GM18502 (cell line): ENCODE measurements around the gene PF4V1.

Source experiments
- ATAC-seq: cut with Tn5 transposase; IDR thresholded peaks from one replicate; pipeline ENCODE4 v1.9.1; 2021; ENCODE audit warnings: mild to moderate bottlenecking; ENCODE audit not compliant: unreplicated experiment, poor library complexity

PF4V1 gene

GRCh38 chr4:73853246-73853704 lies at the start of gene PF4V1:
Gene PF4V1 (plus strand): TSS chr4:73853296. CDS start chr4:73853363, 67 bp downstream.
- no peak for ATAC-seq

- ATAC-seq = no peak
These were observed 42.9 kb upstream of the PF4V1 start for GRCh38 chr4:73810191-73810590.

GRCh38 chr4:73811841-73812240 lies 41.3 kb upstream of the PF4V1 start:
- no peak for ATAC-seq

GRCh38 chr4:73814679-73815078 lies 38.4 kb upstream of the PF4V1 start:
- ATAC-seq = no peak

- no peak for ATAC-seq
These were observed 38.0 kb upstream of the PF4V1 start for GRCh38 chr4:73815145-73815544.

GRCh38 chr4:73816814-73817213 lies 36.3 kb upstream of the PF4V1 start:
- ATAC-seq = no peak

- ATAC-seq = no peak
These were observed 35.8 kb upstream of the PF4V1 start for GRCh38 chr4:73817341-73817740.

GRCh38 chr4:73821325-73821724 lies 31.8 kb upstream of the PF4V1 start:
- no peak for ATAC-seq

GRCh38 chr4:73822389-73822788 lies 30.7 kb upstream of the PF4V1 start:
- ATAC-seq = no peak

GRCh38 chr4:73822812-73823504 lies 30.1 kb upstream of the PF4V1 start:
- ATAC-seq = no peak

GRCh38 chr4:73823760-73824159 lies 29.3 kb upstream of the PF4V1 start:
- ATAC-seq = no peak

- ATAC-seq = no peak
These were observed 24.1 kb upstream of the PF4V1 start for GRCh38 chr4:73828956-73829355.

- ATAC-seq = no peak
These were observed 21.5 kb upstream of the PF4V1 start for GRCh38 chr4:73831569-73831968.

GRCh38 chr4:73832651-73833237 lies 20.4 kb upstream of the PF4V1 start:
- ATAC-seq = no peak

GRCh38 chr4:73836373-73837279 lies 16.5 kb upstream of the PF4V1 start, which contains the start of gene CXCL6:
Gene CXCL6 (plus strand): TSS chr4:73836678. CDS start chr4:73836751, 73 bp downstream.
- ATAC-seq = no peak

GRCh38 chr4:73839071-73839470 lies 14.0 kb upstream of the PF4V1 start:
- ATAC-seq = no peak

- ATAC-seq = no peak
These were observed 13.4 kb upstream of the PF4V1 start for GRCh38 chr4:73839715-73840114.

- no peak for ATAC-seq
These were observed 11.7 kb upstream of the PF4V1 start for GRCh38 chr4:73841243-73841925.

- no peak for ATAC-seq
These were observed 10.4 kb upstream of the PF4V1 start for GRCh38 chr4:73842696-73843095.

- no peak for ATAC-seq
These were observed 9.7 kb upstream of the PF4V1 start for GRCh38 chr4:73843369-73843768.
